Measurements from ENCODE around the gene LGR5. TPM values are rescaled to one million over a fixed set of nuclear protein-coding genes. Genes with fewer than 3 reads are reported as not detected.

The LGR5 gene
- total RNA-seq, 4 donors from 2014 or later: 0.19 to 2.4 TPM; not detected in 2

DNA sequence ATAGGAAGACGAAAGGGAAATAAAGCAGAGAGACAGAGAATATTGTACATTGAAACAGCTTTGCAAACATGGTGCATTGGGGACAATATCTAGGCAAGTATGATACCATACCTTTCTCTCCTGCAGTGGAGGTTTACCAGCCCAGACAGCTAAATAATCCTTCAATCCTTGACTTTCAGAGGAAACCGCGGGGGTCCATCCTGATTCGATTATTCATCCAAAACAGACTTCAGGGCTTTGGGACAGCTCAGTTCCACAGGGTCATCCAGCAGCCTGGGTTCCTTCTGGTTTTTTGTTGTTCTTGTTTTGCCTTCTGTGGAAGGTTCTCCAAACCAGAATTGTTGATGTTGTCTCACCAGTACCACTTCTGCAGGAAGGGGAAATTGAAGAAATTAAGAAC lies 81.5 kb downstream of the LGR5 start:
- ATAC-seq (ENCODE audit: low FRiP score) (no peak), DNase-seq (ENCODE audit: low spot score) (no peak)
- TF ChIP-seq, protein P1, sequence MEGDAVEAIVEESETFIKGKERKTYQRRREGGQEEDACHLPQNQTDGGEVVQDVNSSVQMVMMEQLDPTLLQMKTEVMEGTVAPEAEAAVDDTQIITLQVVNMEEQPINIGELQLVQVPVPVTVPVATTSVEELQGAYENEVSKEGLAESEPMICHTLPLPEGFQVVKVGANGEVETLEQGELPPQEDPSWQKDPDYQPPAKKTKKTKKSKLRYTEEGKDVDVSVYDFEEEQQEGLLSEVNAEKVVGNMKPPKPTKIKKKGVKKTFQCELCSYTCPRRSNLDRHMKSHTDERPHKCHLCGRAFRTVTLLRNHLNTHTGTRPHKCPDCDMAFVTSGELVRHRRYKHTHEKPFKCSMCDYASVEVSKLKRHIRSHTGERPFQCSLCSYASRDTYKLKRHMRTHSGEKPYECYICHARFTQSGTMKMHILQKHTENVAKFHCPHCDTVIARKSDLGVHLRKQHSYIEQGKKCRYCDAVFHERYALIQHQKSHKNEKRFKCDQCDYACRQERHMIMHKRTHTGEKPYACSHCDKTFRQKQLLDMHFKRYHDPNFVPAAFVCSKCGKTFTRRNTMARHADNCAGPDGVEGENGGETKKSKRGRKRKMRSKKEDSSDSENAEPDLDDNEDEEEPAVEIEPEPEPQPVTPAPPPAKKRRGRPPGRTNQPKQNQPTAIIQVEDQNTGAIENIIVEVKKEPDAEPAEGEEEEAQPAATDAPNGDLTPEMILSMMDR (IDR thresholded peaks at IDR 0.05): no peak

DNA sequence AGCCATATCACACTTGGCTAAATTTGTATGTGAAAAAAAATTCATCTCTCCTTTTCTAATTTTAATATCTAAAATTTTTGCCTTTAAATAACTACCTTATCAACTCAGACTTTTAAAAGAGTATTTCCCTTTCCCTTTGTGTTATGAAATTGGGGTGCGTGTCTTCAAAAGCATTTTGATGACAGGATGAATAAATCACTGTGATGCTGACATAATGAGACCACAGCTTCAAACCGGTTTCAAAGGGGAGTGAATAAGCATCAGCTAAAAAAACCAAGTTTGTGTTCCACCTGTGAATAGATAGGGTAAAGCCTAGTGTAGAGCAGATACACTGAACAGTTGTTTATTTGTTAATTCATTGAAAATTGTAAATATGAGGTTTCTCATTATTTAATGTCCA lies 85.0 kb downstream of the LGR5 start:
- DNase-seq (ENCODE audit: low spot score) (no peak), ATAC-seq (ENCODE audit: low FRiP score) (no peak)
- TF ChIP-seq, protein P1 (IDR thresholded peaks at IDR 0.05): no peak

DNA sequence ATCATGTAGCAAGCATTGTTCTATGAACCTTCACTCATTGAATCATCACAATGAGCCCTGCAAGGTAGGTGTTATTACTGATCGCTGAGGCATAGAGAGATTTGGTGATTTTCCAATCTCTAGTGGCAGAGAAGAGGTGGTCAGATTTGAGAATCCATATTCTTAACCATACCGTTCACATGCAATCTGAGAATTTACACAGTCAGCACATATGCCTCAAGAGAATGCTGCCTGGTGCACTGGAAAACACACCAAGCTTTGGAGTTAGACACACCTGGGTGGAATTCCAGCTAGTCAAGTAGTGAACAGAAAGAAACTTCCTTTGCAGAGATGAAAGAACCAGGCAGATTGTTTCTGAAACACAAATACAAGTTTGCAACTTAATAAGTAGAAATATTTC lies 94.1 kb downstream of the LGR5 start:
- ATAC-seq (ENCODE audit: low FRiP score): no peak
- DNase-seq (ENCODE audit: low spot score): no peak
- TF ChIP-seq, protein P1 (IDR thresholded peaks at IDR 0.05): no peak

DNA sequence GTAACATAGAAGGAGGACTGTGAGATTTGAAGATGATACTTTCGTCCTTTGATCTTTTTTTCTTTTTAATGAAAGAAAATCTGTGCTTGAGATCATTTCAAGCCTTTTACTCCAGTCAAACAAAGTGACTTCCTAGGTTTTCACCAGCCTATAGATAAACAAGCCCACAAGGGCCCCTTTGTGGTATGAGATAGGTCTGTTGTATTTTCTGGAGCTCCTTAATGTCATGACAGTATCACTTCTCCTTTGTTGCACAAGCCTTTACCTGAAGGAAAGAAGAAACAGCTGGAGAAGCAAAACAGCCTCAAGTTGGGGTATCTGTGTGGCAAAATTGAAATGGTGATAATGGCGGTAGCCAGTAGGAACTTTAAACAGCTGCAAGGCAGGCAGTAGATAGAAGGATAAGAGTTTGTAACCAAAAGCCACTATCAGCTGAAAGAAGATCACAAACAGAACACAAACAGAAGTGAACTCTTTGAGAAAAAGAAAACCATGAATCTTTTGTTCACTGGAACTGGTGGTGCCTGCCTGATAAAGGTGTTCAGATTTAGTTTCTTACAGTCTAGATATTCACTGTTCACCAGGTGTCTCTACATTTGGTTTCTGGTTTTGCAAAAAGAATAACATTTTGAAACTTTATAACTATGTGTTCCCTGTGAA lies 96.8 kb downstream of the LGR5 start:
- no peak for ATAC-seq (ENCODE audit: low FRiP score)
- DNase-seq (ENCODE audit: low spot score): no peak
- TF ChIP-seq, protein P1 (IDR thresholded peaks at IDR 0.05): no peak

DNA sequence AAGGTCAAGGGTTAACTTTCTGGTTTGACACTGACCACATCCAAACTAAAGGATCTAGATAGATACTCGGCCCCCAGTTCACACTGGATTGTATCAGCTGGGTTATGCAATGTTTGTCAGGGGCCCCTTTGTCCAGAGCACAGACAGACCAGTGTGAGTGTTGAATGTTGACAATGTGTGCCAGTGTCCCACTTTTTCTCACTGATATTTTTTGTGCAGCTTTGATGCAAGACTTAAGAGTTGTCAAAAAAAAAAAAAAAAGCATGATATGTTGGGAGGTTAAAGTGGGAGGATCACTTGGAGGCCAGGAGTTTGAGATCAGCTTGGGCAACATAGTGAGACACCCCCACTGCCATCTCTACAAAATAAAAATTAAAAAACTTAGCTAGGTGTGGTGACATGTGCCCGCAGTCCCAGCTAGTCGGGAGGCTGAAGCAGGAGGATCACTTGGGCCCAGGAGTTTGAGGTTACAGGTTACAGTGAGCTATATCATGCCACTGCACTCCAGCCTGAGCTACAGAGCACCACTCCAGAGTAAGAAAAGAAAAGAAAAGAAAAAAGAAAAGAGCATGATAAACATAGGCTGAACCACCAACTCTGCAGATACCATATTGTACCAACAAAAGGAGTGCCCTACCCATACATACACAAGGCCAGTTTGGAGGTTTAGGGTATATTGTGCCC lies 97.5 kb downstream of the LGR5 start:
- TF ChIP-seq, protein P1 (IDR thresholded peaks at IDR 0.05): no peak
- ATAC-seq (ENCODE audit: low FRiP score) (no peak), DNase-seq (ENCODE audit: low spot score) (no peak)

DNA sequence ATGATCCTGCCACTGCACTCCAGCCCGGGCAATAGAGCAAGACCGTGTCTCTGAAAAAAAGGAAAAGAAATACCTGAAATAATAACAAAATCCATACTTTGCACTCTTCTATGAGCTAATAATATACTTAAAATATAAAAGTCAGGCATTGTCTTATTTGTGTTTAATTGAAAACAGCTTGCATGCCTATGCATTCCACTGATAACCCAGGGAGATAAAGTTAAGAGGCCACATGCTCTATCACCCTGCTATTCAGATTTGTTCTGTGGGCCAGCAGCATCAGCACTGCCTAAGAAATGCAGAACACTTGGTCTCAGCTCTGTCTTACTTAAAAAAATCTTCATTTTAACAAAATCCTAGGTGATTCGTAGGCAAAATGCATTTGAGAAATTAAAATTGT lies 99.2 kb downstream of the LGR5 start:
- ATAC-seq (ENCODE audit: low FRiP score) (no peak), DNase-seq (ENCODE audit: low spot score) (no peak)
- TF ChIP-seq, protein P1 (IDR thresholded peaks at IDR 0.05): no peak

DNA sequence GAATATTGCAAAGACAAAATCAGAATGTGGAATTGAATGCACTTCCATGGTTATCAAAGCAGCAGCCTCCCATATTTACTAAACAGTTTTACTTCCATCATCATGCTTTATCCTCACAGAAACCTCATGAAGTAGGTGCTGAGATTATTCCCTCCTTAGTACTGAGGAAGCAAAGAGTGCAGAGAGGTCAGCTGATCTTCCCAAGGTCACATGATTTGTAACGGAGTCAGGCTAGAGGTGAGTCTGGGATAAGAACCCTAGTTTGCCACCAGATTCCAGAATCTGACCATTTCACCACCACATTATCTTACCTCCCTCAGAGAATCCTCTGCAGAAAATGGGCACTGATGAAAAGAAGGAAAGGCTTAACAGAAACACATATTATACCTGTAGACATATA lies 102.0 kb downstream of the LGR5 start:
- TF ChIP-seq, protein P1 (IDR thresholded peaks at IDR 0.05): no peak
- ATAC-seq (ENCODE audit: low FRiP score) (no peak), DNase-seq (ENCODE audit: low spot score) (no peak)

All from omental fat pad (tissue), 4 donors.